Fibroblast of skin of right biceps (primary cell): ENCODE measurements around the gene ZNF438.
"Not testable (repeated sequence)": the region's sequence is repeated elsewhere in the genome, so short reads cannot be mapped to it uniquely, and the experiment has no call there.

Source experiments
- DNase-seq: peaks from one replicate; pipeline ENCODE4 v3.0.0-alpha.2; 2013

ZNF438 gene

GRCh38 chr10:31042670-31043069 lies 11.0 kb upstream of the ZNF438 start:
- DNase-seq = no peak

- no peak for DNase-seq
These were observed 9.3 kb upstream of the ZNF438 start for GRCh38 chr10:31041011-31041410.

GRCh38 chr10:31039006-31039405 lies 7.3 kb upstream of the ZNF438 start:
- DNase-seq = not testable (repeated sequence)

GRCh38 chr10:31037749-31038148 lies 6.1 kb upstream of the ZNF438 start:
- DNase-seq = no peak

GRCh38 chr10:31036209-31036608 lies 4.5 kb upstream of the ZNF438 start:
- DNase-seq = peak; percentile 60

- DNase-seq = no peak
These were observed 3.7 kb upstream of the ZNF438 start for GRCh38 chr10:31035266-31035798.

GRCh38 chr10:31034098-31034909 lies 2.6 kb upstream of the ZNF438 start:
- DNase-seq = peak; percentile 93

- DNase-seq = no peak
These were observed 1.5 kb upstream of the ZNF438 start for GRCh38 chr10:31033147-31033546.

GRCh38 chr10:31032258-31033132 lies 830 bp upstream of the ZNF438 start:
- DNase-seq = peak; percentile 95

- no peak for DNase-seq
These were observed 484 bp downstream of the ZNF438 start for GRCh38 chr10:31031205-31031557.

GRCh38 chr10:31030800-31031199 lies 865 bp downstream of the ZNF438 start:
- DNase-seq = no peak

- no peak for DNase-seq
These were observed 1.4 kb downstream of the ZNF438 start for GRCh38 chr10:31030260-31030659.

- peak; percentile 27 for DNase-seq
These were observed 3.6 kb downstream of the ZNF438 start for GRCh38 chr10:31028081-31028480.

GRCh38 chr10:31026279-31026678 lies 5.4 kb downstream of the ZNF438 start:
- not testable (repeated sequence) for DNase-seq

- no peak for DNase-seq
These were observed 6.5 kb downstream of the ZNF438 start for GRCh38 chr10:31025142-31025541.

- DNase-seq = no peak
These were observed 8.1 kb downstream of the ZNF438 start for GRCh38 chr10:31023558-31023957.

GRCh38 chr10:31020209-31020608 lies 11.5 kb downstream of the ZNF438 start:
- DNase-seq = no peak

- no peak for DNase-seq
These were observed 12.7 kb downstream of the ZNF438 start for GRCh38 chr10:31018962-31019361.

- DNase-seq = no peak
These were observed 13.3 kb downstream of the ZNF438 start for GRCh38 chr10:31018356-31018750.

GRCh38 chr10:31017534-31018355 lies 13.9 kb downstream of the ZNF438 start:
- DNase-seq = peak; percentile 13

GRCh38 chr10:31014161-31014875 lies 17.3 kb downstream of the ZNF438 start:
- DNase-seq = no peak

GRCh38 chr10:31013331-31013730 lies 18.3 kb downstream of the ZNF438 start:
- no peak for DNase-seq
